Mucosa of gallbladder (tissue), 1 donor: ENCODE data around the gene RTCB. TPM values are rescaled to one million over a fixed set of nuclear protein-coding genes. Genes with fewer than 3 reads are reported as not detected.

Experiments
- DNase-seq: peaks from one replicate; pipeline ENCODE4 v3.0.0-alpha.2; 2020; ENCODE audit warnings: low spot score
- total RNA-seq: library from RNA; stranded (reverse); gene quantifications from one replicate; pipeline ENCODE4 v1.2.1, GENCODE V29; 2021
- donor health status: DM: no; HTN: no; CAD: no.

RTCB gene
- total RNA-seq, 1 donor from 2014 or later: 62.8 TPM

- DNase-seq: no peak
These were observed 72.6 kb downstream of the RTCB start for GRCh38 chr22:32339190-32340012.

- no peak for DNase-seq
These were observed 73.3 kb downstream of the RTCB start for GRCh38 chr22:32338757-32339156.

Other genes starting within 250 kb of the RTCB start
- gene RFPL2, start 207.2 kb downstream of the RTCB start, total RNA-seq: 0.14 TPM
- gene SLC5A4, start 156.9 kb downstream of the RTCB start, total RNA-seq: 0.81 TPM
- gene RFPL3, start 54.4 kb downstream of the RTCB start, total RNA-seq: not detected
- not detected for gene BPIFC, start 52.2 kb upstream of the RTCB start, total RNA-seq
- gene FBXO7, start 62.6 kb upstream of the RTCB start, total RNA-seq: 75.6 TPM